IPS DF 19.7 (cell line): Measurements from ENCODE around the gene RFTN1.

ENCODE experiments used
- DNase-seq: peaks from one replicate; pipeline ENCODE4 v3.0.0-alpha.2; 2013; ENCODE audit warnings: low read depth, low spot score

The RFTN1 gene

DNA sequence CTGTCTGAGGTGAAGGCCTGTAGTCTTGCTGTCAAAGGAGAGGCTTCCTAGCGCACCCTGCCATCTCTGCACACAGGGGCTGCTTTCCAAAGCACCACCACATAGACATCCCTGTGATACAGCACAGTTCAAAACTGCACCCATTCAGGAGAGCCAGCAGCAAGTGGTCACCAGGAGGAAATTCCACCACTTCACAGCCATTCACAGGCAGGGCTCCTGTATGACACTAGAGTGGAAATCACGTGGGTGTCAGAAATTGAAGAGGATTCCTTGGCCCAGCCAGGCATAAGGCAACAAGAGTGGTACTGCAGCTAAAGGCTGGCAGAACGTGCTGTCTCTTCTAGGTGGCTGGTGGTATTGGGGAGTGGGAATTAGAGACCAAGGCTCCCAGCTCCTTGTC is 102.8 kb downstream of the RFTN1 start:
- no peak for DNase-seq

- DNase-seq: no peak
Measured at GRCh38 chr3:16409032-16409431, 104.5 kb downstream of the RFTN1 start.

DNA sequence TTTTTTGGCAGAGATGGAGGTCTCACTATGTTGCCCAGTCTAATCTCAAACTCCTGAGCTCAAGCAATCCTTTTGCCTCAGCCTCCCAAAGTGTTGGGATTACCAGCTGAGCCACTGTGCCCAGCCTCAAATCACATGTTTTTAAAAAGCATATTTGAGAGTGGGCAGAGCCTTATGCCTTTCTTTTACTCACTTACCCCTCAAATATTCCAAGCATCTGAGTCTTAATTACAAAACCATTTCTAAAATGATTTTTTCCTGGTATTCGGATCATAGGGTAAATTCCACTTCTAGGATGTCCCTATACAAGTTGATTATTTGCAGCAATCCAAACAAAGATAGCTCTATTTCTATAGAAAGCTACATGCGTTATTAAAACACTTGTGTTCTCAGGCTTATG is 106.1 kb downstream of the RFTN1 start:
- no peak for DNase-seq

DNA sequence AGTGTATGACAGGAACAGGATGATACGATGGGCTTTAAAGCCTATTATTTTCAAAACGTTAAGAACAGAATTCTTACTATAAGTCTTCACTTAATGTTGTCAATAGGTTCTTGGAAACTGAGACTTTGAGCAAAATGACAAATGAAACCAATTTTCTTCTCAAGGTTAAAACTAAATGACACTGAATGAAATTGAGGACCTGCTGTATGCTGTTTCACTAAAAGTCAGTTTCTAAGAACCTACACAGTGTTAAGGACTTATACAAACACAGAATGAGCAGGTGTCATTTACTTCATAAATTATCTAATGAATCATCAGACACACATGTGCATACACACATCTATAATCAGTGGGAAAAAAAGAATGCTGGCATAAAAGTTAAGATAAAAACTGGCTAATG is 106.9 kb downstream of the RFTN1 start:
- no peak for DNase-seq

- DNase-seq: no peak
Measured at GRCh38 chr3:16406166-16406565, 107.3 kb downstream of the RFTN1 start.

DNA sequence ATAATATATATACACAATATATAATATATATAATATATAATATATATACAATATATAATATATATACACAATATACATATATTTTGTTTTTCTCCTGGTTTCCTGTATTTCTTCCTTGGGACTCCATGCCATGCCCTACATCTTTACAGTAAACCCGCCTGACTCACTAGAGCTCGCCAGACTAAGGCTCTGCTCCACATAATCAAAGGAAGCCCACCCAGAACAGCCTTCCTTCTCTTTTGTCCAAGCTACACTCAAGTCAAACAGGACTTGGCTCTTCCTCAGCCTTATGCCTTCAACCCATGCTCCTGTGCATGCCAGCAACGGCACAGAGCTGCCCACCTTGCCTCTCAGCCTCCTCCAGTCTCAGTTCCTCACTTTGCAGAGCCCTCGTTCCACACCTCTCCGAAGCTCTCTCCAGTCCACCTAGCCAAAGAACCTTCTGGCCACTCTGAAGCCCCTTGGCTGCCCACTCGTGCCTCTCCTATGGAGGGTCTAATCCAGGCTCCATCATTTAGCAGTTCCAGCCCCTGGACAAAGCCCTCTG is 109.1 kb downstream of the RFTN1 start:
- no peak for DNase-seq

GRCh38 chr3:16402451-16402850 is 111.0 kb downstream of the RFTN1 start:
- no peak for DNase-seq

- no peak for DNase-seq
Measured at GRCh38 chr3:16401273-16401672, 112.2 kb downstream of the RFTN1 start.

GRCh38 chr3:16400106-16400931 is 113.2 kb downstream of the RFTN1 start:
- no peak for DNase-seq

GRCh38 chr3:16399473-16399872 is 114.0 kb downstream of the RFTN1 start:
- no peak for DNase-seq

GRCh38 chr3:16398648-16399047 is 114.9 kb downstream of the RFTN1 start:
- no peak for DNase-seq

GRCh38 chr3:16396202-16396601 is 117.3 kb downstream of the RFTN1 start:
- no peak for DNase-seq

GRCh38 chr3:16395212-16395611 is 118.3 kb downstream of the RFTN1 start:
- no peak for DNase-seq

- DNase-seq: no peak
Measured at GRCh38 chr3:16394639-16395038, 118.9 kb downstream of the RFTN1 start.

DNA sequence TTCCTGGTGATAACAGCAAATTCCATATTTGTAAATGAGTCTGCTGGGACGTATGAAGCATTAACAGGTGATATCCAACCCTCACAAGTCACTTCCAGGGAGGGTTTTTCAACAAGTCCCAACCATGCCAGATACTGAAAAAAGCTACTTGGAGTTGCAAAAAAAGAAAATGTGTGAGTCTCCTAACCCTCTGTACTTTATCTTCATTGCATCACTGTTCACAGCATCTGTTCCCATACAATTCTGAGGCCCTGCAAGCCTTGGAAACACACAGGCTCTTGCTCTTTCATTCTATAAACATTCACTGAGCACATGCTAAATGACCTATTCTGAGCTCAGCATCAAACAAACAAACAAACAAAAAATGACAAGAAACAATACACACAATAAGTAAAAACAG is 120.8 kb downstream of the RFTN1 start:
- DNase-seq: no peak

- DNase-seq: no peak
Measured at GRCh38 chr3:16392065-16392464, 121.4 kb downstream of the RFTN1 start.

GRCh38 chr3:16390581-16390980 is 122.9 kb downstream of the RFTN1 start:
- no peak for DNase-seq

- no peak for DNase-seq
Measured at GRCh38 chr3:16388850-16389441, 124.6 kb downstream of the RFTN1 start.

DNA sequence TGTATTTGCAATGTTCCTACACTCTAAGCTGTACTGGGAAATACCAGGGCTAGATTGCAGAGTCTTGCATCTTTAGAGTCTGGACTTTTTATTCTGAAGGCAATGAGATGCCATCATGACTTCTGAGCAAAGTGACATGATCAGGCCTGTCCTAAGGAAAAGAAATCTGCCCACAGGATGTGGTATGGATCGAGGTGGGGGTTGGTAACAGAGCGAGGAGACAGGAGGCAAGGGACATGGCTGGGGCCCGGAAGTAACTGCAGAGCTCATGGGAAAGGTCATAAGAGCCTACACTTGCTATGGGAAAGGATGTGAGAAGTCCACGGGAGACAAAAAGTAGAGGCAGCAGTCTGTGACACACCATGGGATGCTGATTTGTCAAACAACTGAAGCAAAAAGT is 126.9 kb downstream of the RFTN1 start:
- no peak for DNase-seq

DNA sequence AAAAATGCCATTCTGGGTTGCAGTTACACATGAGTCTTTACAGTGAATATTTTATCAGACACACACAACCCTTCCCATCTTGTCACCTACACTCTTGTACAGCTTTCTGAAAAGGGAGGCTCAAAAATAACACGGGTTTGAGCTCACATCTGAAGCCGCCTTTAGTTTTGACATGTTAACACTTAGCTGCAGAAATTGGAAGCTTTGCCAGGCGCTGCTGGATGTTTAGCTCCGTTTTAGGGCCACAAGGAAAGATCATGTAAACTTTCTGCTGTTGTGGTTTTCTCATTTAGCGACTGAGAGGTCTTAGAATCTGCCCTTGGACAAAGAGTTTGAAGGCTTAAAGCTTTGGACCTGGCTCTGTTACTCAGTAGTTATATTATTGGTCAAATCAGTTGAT is 128.3 kb downstream of the RFTN1 start:
- no peak for DNase-seq

DNA sequence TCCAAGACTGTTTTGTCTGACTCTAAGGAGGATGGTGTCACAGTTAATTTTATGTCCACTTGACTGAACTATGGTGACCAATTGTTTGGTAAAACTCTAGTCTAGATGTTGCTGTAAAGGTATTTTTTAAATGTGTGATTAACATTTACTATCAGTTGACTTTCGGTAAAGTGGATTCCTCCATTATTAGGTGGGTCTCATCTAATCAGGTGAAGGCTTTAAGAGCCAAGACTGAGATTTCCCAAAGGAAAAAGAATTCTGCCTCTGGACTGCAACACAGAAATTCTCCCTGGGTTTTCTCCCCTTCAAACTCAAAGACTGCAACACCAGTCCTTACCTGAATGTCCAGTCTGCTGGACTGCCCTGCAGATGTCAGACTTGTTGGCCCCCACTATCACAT is 129.6 kb downstream of the RFTN1 start:
- DNase-seq: no peak

DNA sequence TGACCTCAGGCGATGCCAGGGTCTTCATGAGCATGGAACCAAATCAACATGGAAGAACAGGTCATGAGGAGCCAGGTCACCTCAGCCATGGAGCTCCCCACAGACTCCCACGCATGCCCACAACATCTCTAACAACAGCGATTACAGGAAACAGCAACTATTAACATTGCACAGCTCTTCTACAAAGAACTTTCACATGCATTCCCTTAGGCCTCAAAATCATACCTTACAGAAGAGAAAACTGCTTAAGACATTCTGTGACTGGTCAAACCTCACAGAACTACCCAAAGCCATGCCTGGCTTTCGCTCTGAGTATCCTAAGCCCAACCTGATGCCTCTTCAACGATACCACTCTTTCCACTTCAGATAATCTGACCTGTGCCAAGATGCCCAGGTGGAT is 130.7 kb downstream of the RFTN1 start:
- no peak for DNase-seq

DNA sequence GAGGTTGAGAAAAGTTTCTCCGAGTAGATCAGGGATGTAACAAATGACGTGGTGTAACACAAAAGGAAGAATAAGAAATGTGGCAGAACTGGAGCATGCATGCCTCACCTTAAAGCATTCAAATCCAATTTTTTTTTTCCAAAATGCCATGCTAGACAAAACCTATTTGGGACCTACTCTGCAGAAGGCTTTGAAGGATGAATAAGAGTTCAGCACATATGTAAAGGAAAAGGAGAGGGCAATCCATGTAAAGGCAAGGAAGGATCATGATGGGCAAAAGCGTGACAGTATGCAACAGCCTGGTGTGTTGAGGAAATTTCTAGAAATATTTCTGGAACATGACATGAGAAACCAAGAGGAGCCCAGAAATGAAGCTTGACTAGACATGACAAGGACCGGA is 132.1 kb downstream of the RFTN1 start:
- DNase-seq: no peak
